Measurements from ENCODE around the gene NDUFV3. TPM values are rescaled to one million over a fixed set of nuclear protein-coding genes. Genes with fewer than 3 reads are reported as not detected.

The NDUFV3 gene
- total and polyA plus RNA-seq, 2 of the 13 experiments (the other 11 are each of a cell fraction or from before 2014, with no cell fraction given) = 14.2 to 29.6 TPM

GRCh38 chr21:42923553-42924432 is 30.7 kb downstream of the NDUFV3 start (continued):
- TF ChIP-seq PBX2 (CRISPR knock-in tag; IDR thresholded peaks at IDR 0.05) = no peak
- TF ChIP-seq ZNF362 (CRISPR knock-in tag; IDR thresholded peaks at IDR 0.05; ENCODE audit: borderline replicate concordance) = no peak
- TF ChIP-seq PCBP1 (IDR thresholded peaks at IDR 0.05; ENCODE audit: borderline replicate concordance, low read depth, low read length) = no peak
- no peak for TF ChIP-seq ARNTL (CRISPR knock-in tag; IDR thresholded peaks at IDR 0.05)
- TF ChIP-seq, protein P1, sequence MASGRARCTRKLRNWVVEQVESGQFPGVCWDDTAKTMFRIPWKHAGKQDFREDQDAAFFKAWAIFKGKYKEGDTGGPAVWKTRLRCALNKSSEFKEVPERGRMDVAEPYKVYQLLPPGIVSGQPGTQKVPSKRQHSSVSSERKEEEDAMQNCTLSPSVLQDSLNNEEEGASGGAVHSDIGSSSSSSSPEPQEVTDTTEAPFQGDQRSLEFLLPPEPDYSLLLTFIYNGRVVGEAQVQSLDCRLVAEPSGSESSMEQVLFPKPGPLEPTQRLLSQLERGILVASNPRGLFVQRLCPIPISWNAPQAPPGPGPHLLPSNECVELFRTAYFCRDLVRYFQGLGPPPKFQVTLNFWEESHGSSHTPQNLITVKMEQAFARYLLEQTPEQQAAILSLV (CRISPR knock-in tag; IDR thresholded peaks at IDR 0.05; ENCODE audit: borderline replicate concordance) = no peak
- peak; percentile 38; the same call in 1 of the 3 replicates for TF ChIP-seq MXI1 (IDR thresholded peaks at IDR 0.05; ENCODE audit: borderline replicate concordance, low read depth, low read length)
- TF ChIP-seq ZNF747 (CRISPR knock-in tag; IDR thresholded peaks at IDR 0.05; ENCODE audit: borderline replicate concordance) = no peak
- no peak for TF ChIP-seq DR1 (CRISPR knock-in tag; IDR thresholded peaks at IDR 0.05)
- peak; percentile 86 for TF ChIP-seq SMC3 (IDR thresholded peaks at IDR 0.05; ENCODE audit: low read length)
- no peak for TF ChIP-seq PBX3 (CRISPR knock-in tag; IDR thresholded peaks at IDR 0.05; ENCODE audit: borderline replicate concordance)
- TF ChIP-seq HMGXB4 (CRISPR knock-in tag; IDR thresholded peaks at IDR 0.05; ENCODE audit: borderline replicate concordance in 1 of 2, low read depth in 1 of 2) = peak; percentile 41 to 44; a peak in 1 of 4 replicates
- TF ChIP-seq, protein P2, sequence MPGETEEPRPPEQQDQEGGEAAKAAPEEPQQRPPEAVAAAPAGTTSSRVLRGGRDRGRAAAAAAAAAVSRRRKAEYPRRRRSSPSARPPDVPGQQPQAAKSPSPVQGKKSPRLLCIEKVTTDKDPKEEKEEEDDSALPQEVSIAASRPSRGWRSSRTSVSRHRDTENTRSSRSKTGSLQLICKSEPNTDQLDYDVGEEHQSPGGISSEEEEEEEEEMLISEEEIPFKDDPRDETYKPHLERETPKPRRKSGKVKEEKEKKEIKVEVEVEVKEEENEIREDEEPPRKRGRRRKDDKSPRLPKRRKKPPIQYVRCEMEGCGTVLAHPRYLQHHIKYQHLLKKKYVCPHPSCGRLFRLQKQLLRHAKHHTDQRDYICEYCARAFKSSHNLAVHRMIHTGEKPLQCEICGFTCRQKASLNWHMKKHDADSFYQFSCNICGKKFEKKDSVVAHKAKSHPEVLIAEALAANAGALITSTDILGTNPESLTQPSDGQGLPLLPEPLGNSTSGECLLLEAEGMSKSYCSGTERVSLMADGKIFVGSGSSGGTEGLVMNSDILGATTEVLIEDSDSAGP (CRISPR knock-in tag; IDR thresholded peaks at IDR 0.05; ENCODE audit: borderline replicate concordance) = no peak; the same call in 1 of the 2 replicates
- TF ChIP-seq, protein P3, sequence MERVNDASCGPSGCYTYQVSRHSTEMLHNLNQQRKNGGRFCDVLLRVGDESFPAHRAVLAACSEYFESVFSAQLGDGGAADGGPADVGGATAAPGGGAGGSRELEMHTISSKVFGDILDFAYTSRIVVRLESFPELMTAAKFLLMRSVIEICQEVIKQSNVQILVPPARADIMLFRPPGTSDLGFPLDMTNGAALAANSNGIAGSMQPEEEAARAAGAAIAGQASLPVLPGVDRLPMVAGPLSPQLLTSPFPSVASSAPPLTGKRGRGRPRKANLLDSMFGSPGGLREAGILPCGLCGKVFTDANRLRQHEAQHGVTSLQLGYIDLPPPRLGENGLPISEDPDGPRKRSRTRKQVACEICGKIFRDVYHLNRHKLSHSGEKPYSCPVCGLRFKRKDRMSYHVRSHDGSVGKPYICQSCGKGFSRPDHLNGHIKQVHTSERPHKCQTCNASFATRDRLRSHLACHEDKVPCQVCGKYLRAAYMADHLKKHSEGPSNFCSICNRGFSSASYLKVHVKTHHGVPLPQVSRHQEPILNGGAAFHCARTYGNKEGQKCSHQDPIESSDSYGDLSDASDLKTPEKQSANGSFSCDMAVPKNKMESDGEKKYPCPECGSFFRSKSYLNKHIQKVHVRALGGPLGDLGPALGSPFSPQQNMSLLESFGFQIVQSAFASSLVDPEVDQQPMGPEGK (CRISPR knock-in tag; IDR thresholded peaks at IDR 0.05) = peak; percentile 34; the same call in 1 of the 2 replicates
